Neural progenitor cell (in vitro differentiated cells): Measurements from ENCODE around the gene CNN2. TPM values are rescaled to one million over a fixed set of nuclear protein-coding genes. Genes with fewer than 3 reads are reported as not detected.

Experiments
- DNase-seq: peaks from one replicate; pipeline ENCODE4 v3.0.0-alpha.2; 2016; ENCODE audit warnings: low spot score
- H2AFZ ChIP-seq: fragments of 200-600 bp; sonication (generic); replicated peaks from 2 replicates; pipeline ENCODE4 v1.6.1; 2016; ENCODE audit warnings: antibody characterized with exemption
- H3F3A ChIP-seq: fragments of 200-600 bp; sonication (generic); 2 replicates; pipeline ENCODE4 v1.6.1; 2016; ENCODE audit warnings: antibody characterized with exemption, low read depth
- H3K27ac ChIP-seq: fragments of 200-600 bp; sonication (generic); 2 replicates; pipeline ENCODE4 v1.5.1; 2016; ENCODE audit warnings: mild to moderate bottlenecking
- H3K27me3 ChIP-seq: fragments of 200-600 bp; sonication (generic); 2 replicates; pipeline ENCODE4 v1.6.1; 2016; ENCODE audit warnings: mild to moderate bottlenecking, moderate library complexity
- H3K36me3 ChIP-seq: fragments of 200-600 bp; sonication (generic); 2 replicates; pipeline ENCODE4 v1.5.1; 2016
- H3K4me1 ChIP-seq: fragments of 200-600 bp; sonication (generic); 2 replicates; pipeline ENCODE4 v1.6.1; 2016; ENCODE audit warnings: mixed run types
- H3K4me2 ChIP-seq: fragments of 200-600 bp; sonication (generic); 2 replicates; pipeline ENCODE4 v1.6.1; 2016
- H3K4me3 ChIP-seq: fragments of 200-600 bp; sonication (generic); 2 replicates; pipeline ENCODE4 v1.5.1; 2016
- H3K79me2 ChIP-seq: fragments of 200-600 bp; sonication (generic); 2 replicates; pipeline ENCODE4 v1.6.1; 2016; ENCODE audit warnings: low read depth
- H3K9ac ChIP-seq: fragments of 200-600 bp; sonication (generic); 2 replicates; pipeline ENCODE4 v1.6.1; 2016
- H3K9me3 ChIP-seq: fragments of 200-600 bp; sonication (generic); 2 replicates; pipeline ENCODE4 v1.5.1; 2016; ENCODE audit warnings: low read depth
- H4K20me1 ChIP-seq: fragments of 200-600 bp; sonication (generic); 2 replicates; pipeline ENCODE4 v1.6.1; 2016; ENCODE audit warnings: low read depth
- H3K27ac Mint-ChIP-seq: 3 replicates; pipeline ENCODE4 v1.8.0; 2021; ENCODE audit warnings: mixed read lengths
- H3K27me3 Mint-ChIP-seq: 2 replicates; pipeline ENCODE4 v1.8.0; 2022; ENCODE audit warnings: low read depth, mild to moderate bottlenecking, inconsistent platforms, moderate library complexity, mixed read lengths; ENCODE audit not compliant: insufficient read depth
- H3K36me3 Mint-ChIP-seq: 3 replicates; pipeline ENCODE4 v1.8.0; 2021; ENCODE audit warnings: mixed read lengths
- H3K4me1 Mint-ChIP-seq: 3 replicates; pipeline ENCODE4 v1.8.0; 2021; ENCODE audit warnings: mixed read lengths
- H3K4me3 Mint-ChIP-seq: 3 replicates; pipeline ENCODE4 v1.8.0; 2021; ENCODE audit warnings: mild to moderate bottlenecking, moderate library complexity, mixed read lengths
- H3K9me3 Mint-ChIP-seq: 3 replicates; pipeline ENCODE4 v1.8.0; 2020; ENCODE audit warnings: mixed read lengths
- CTCF ChIP-seq: fragments of 200-600 bp; sonication (generic); IDR thresholded peaks from 2 replicates; pipeline ENCODE4 v1.5.1; 2017; ENCODE audit warnings: antibody characterized with exemption, mild to moderate bottlenecking
- EZH2 ChIP-seq: fragments of 200-600 bp; sonication (generic); IDR thresholded peaks from 2 replicates; pipeline ENCODE4 v1.6.1; 2017; ENCODE audit warnings: antibody characterized with exemption, mild to moderate bottlenecking, moderate library complexity
- EZH2phosphoT487 ChIP-seq: fragments of 200-600 bp; sonication (generic); IDR thresholded peaks from 2 replicates; pipeline ENCODE4 v1.6.1; 2017; ENCODE audit warnings: antibody characterized with exemption
- total RNA-seq: library from RNA; depleted of rRNA; stranded (reverse); fragments of >200 nt; gene quantifications from 2 replicates; pipeline ENCODE4 v1.2.3, GENCODE V29; 2015; ENCODE audit warnings: low replicate concordance

The CNN2 gene
- total RNA-seq, 1 donor from 2014 or later: 131 TPM

GRCh38 chr19:1085676-1086442 lies 59.5 kb downstream of the CNN2 start:
- Histone ChIP-seq H2AFZ (no peak overlapping the region), H3K9me3 (no peaks in the 10 kb centered on the region), H3K79me2 (no peaks in the 10 kb centered on the region), H3K4me2 (no peak overlapping the region), H3K27ac (no peak overlapping the region), H3K4me1 (peaks cover 10% of the 10 kb centered on the region), H4K20me1 (peaks cover 21% of the 10 kb centered on the region), H3K9ac (no peak overlapping the region), H3K4me3 (no peak overlapping the region), H3F3A (peaks cover 20% of the 10 kb centered on the region), H3K27me3 (peaks cover 4% of the 10 kb centered on the region), H3K36me3 (no peaks in the 10 kb centered on the region)
- Mint-ChIP-seq H3K4me1 (peaks cover 2% of the 10 kb centered on the region), H3K4me3 (no peak overlapping the region), H3K27me3 (peaks cover 2% of the 10 kb centered on the region), H3K9me3 (no peaks in the 10 kb centered on the region), H3K27ac (no peak overlapping the region), H3K36me3 (peaks cover 7% of the 10 kb centered on the region)
- DNase-seq: no peak
- TF ChIP-seq EZH2phosphoT487 (no peak), CTCF (no peak), EZH2 (no peak)

- Histone ChIP-seq H3K79me2 (no peaks in the 10 kb centered on the region), H3F3A (peaks cover 12% of the 10 kb centered on the region), H3K27me3 (no peaks in the 10 kb centered on the region), H3K4me2 (no peak overlapping the region), H3K9ac (no peak overlapping the region), H3K27ac (no peak overlapping the region), H3K4me3 (no peak overlapping the region), H3K4me1 (peaks cover 7% of the 10 kb centered on the region), H3K9me3 (no peaks in the 10 kb centered on the region), H2AFZ (no peak overlapping the region), H4K20me1 (peaks cover 14% of the 10 kb centered on the region), H3K36me3 (no peaks in the 10 kb centered on the region)
- TF ChIP-seq EZH2phosphoT487 (no peak), CTCF (no peak), EZH2 (no peak)
- Mint-ChIP-seq H3K27ac (no peak overlapping the region), H3K36me3 (peaks cover 7% of the 10 kb centered on the region), H3K9me3 (no peaks in the 10 kb centered on the region), H3K27me3 (peaks cover 2% of the 10 kb centered on the region), H3K4me3 (no peak overlapping the region), H3K4me1 (peaks cover 2% of the 10 kb centered on the region)
- no peak for DNase-seq
Measured at GRCh38 chr19:1086613-1087012, 60.2 kb downstream of the CNN2 start.

GRCh38 chr19:1087813-1088415 lies 61.5 kb downstream of the CNN2 start:
- no peak for TF ChIP-seq EZH2phosphoT487
- no peak for TF ChIP-seq CTCF
- no peak for TF ChIP-seq EZH2
- H3K79me2 ChIP-seq: peaks cover 3% of the 10 kb centered on the region
- peaks cover 2% of the 10 kb centered on the region for H3K4me1 ChIP-seq
- H3K4me3 ChIP-seq: no peak overlapping the region
- H3K27ac Mint-ChIP-seq: no peak overlapping the region
- no peak for DNase-seq
- peaks cover 7% of the 10 kb centered on the region for H3K36me3 Mint-ChIP-seq
- peaks cover 9% of the 10 kb centered on the region for H3F3A ChIP-seq
- peaks cover 9% of the 10 kb centered on the region for H4K20me1 ChIP-seq
- H3K9ac ChIP-seq: no peak overlapping the region
- H3K36me3 ChIP-seq: no peaks in the 10 kb centered on the region
- H3K4me1 Mint-ChIP-seq: no peaks in the 10 kb centered on the region
- no peaks in the 10 kb centered on the region for H3K9me3 ChIP-seq
- no peaks in the 10 kb centered on the region for H3K27me3 ChIP-seq
- H3K9me3 Mint-ChIP-seq: no peaks in the 10 kb centered on the region
- H3K27ac ChIP-seq: no peak overlapping the region
- no peak overlapping the region for H3K4me3 Mint-ChIP-seq
- H3K27me3 Mint-ChIP-seq: peaks cover 2% of the 10 kb centered on the region
- no peak overlapping the region for H3K4me2 ChIP-seq
- no peak overlapping the region for H2AFZ ChIP-seq
